HG02588 (cell line): ENCODE results near the gene TCEAL7.

Experiments
- ATAC-seq: cut with Tn5 transposase; IDR thresholded peaks from one replicate; pipeline ENCODE4 v1.9.1; 2021; ENCODE audit warnings: mild to moderate bottlenecking, moderate library complexity; ENCODE audit not compliant: unreplicated experiment

TCEAL7 gene

DNA sequence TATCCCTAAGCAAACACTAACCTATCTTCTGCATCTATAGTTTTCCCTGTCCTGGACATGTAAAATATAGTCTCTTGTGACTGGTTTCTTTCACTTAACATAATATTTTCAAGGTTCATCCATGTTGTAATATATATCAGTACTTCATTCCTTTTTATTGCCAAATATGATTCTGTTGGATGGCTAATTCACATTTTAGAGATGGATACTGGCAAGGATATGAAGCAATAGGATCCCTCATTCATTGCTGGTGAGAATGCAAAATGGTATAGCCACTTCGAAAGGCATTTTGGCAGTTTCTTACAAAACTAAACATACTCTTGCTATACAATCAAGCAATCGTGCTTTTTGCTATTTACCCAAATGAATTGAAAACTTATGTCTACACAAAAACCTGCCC lies 33.0 kb downstream of the TCEAL7 start:
- ATAC-seq: no peak

DNA sequence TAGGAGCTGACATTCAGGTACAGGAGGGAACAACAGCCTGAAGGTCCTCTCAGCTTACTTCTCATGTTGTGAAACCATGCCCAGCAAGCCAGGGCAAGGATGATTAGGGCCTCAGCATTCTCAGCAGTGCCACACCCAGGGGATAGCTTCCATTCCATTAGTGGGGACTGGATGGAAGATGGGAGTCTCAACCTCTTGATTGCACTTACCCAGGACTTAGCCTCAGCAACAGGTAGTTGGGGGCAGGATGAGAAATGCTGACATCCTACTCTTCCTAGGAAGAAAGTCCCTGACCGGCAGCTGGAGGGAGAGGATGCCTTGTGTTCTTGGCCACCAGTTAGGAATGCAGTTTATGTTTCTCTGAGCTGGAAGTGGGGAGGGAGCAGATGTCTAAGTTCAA lies 37.5 kb downstream of the TCEAL7 start:
- ATAC-seq: no peak

DNA sequence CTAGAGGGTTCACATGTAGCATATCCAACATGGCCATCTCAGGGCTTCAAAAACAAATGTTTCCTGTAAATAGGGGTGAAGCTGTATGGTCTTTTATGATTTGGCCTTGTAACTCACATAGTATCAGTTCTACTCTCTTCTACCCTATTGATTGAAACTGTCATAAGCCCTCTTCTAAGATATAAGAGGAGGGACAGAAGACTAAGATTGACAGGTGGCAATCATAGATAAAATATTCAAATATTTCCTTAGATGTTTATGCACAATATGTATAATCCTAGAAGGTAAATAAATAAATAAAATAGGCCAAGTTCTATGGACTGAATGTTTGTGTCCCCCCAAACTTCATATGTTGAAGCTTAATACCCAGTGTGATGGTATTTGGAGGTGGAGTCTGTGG lies 39.4 kb downstream of the TCEAL7 start:
- ATAC-seq: no peak

DNA sequence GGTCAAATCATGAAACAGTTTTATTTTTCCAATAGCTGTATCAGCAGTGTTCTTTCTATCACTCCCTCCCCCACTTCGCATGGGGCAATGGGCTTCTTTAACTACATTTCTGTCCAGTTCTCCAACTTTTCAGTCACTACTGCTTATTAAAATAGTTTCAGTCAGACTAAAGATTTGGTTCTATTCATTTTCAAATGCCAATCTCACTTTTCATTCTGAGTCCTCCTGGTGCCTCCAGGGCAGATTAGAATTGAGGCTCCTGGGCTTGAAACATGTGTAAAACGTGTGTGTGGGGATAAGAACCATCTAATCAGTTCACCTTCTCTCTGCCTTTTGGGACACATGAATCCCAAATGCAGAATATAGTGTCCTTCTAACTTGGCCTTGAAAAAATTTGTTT lies 42.8 kb downstream of the TCEAL7 start:
- no peak for ATAC-seq

DNA sequence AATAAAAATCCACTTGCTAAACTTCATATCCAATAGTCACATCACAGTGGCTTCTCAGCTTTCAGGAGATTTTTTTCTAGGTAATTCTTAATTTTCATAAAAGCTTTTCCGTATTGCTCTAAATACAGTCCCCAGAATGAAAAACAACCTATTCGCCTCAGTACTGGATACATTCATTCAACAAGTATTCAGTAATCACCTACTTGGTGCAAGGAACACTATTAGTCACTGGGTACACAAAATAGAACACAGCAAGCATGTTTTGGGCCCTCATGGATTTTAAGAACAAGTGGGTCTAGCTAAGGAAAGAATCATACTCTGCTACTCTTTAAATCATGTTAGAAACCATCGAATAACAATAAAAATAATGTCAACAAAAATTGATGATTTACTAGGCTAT lies 43.5 kb downstream of the TCEAL7 start:
- no peak for ATAC-seq

DNA sequence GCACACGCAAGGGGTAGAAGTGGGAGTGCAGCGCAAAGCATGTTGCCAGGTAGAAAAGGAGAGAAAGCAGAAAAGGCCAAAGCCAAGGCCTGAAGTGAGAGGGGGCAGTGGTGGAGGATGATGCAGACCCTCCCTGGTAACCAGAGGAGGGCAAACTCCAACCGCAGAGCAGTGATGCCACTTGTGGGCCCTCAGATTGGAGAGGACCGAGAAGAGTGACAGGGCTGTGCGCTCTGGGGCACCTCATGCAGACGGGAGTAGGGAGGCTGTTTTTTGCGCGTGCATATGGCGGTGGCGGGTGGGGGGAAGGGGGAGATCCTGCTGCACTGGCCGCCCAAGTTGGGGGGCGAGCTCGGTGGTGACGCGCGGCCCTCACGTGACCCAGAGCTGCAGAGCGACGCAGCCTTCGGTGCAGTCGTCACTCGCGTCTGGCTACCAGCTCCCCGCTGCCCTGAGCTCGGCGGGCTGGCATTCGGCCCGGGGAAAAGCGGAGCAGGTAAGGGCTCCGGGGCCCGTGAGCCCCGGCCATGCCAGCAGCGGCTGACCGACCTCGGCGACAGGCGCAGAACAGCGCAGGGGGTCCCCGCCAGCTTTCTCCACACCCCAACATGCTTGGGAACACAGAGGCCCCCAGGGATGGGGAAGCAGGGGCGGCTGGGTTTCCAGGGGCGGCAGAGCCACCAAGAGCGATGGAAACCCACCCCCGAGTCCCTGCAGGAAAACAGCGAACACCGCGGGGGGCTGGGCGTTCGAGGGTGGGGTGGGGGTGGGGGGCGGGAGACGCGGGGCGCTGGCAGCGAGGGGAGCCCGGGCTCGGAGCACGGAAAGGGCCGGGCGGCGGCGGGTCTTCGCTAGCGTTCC lies 46.3 kb downstream of the TCEAL7 start, which contains the start of gene BEX3:
Gene BEX3, plus strand, starts transcription at position 421 of the 861 bp plus-strand sequence. CDS start 984 bp downstream, outside the sequence.
- ATAC-seq: no peak

DNA sequence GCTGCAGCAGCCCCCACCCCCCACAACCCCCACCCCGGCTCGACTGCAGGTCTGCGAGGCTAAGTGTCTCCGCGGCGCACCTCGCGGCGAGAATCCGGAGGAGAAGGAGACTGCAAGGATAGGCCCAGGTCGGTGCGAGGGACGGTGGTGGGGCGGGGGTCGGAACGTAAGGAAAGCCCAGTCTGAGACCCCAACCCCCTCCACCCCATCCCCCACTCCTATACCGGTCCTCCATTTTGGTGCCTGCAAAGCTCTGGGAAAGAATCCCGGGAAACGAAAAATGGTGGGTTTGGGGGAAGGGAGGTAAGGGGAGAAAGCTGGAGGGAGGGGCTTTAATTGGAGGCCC lies 46.9 kb downstream of the TCEAL7 start:
- ATAC-seq: no peak

DNA sequence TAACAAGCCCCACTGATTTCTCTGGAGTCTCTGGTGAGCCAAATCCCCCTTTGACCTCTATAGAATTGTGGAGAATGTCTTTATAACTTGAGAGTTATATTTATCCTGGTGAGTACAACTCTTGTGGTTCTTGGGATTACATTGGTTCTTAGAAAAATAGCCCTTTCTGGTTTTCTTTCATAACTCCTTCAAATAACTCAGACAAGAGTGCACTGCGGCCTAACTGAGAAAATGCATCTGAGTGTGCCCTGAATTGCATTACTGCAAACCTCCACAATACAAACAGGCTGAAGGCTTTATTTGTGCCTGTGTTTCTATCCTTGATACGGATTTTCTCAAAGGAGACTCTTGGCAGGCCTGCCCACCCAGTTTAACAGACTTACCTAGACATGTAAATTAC lies 49.0 kb downstream of the TCEAL7 start:
- ATAC-seq: no peak
